NK-92 (cell line): Measurements from ENCODE around the gene LAMA3.

Experiments used
- DNase-seq: peaks from one replicate; lab custom pipeline; 2025; ENCODE audit not compliant: unreplicated experiment; lab: John Stamatoyannopoulos, UW

Gene LAMA3

DNA sequence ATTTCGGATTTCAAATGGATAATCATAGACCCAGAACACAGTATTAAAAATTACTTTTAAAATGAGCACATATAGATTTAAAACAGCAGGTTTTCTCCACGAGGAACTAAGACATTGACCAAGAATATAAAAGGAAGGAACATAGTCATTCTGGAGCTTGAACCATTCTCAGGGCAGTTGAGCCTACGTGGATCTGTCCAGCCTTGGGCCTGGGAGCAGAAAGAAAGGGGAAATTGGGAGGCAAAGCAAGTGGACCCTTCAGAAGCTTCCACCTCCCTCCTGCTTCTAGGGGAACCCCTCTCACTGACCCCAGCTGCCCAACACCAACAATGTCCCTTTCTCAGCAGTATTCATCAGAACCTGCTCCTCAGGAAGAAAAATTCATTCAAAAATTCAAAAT is 293.9 kb downstream of the LAMA3 start:
- no peak for DNase-seq

- DNase-seq, result no peak
These were observed 297.5 kb downstream of the LAMA3 start for GRCh38 chr18:23986600-23987359.

DNA sequence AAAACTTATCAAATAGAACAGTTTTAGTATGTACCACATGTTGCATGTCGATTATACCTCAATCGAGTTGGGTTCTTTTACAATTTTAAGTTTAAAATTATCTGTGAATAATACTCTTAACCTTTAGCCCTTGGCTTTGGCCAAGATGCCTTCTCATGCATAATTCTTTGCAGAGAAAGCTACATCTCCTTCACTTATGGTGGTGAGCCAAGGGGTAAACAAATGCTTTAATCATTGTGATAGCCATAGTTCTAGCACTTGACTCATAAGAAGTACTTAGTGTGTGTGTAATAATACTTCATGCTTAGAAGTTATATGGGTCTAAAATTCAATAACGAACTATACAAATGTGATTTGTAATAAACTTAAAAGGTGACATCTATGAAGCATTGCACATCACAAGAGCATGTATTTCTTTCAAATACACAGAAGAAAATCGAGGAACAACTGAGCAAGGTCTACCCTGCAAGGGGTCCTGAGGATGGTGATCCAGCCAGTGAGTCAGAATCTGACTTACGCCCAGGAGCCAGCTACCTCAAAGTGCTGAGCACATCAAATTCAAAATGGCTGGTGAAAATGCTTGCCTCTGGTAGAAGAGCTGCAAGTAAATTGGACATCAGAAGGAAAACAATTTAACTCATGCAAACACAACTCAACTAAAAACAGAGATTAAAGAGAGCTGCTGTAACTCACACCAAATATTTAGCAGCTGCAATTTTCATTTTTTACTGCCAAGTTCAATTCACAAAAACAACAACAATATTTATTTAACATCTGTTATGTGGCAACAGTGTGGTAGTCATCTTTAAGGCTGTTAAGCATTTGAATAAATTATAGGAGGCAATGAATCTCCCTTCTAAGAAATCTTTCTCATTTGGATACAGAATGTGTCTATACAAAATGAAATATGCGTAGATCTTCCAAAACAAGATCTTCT is 301.5 kb downstream of the LAMA3 start:
- DNase-seq, result no peak

GRCh38 chr18:23992089-23992940 is 303.1 kb downstream of the LAMA3 start:
- no peak for DNase-seq

DNA sequence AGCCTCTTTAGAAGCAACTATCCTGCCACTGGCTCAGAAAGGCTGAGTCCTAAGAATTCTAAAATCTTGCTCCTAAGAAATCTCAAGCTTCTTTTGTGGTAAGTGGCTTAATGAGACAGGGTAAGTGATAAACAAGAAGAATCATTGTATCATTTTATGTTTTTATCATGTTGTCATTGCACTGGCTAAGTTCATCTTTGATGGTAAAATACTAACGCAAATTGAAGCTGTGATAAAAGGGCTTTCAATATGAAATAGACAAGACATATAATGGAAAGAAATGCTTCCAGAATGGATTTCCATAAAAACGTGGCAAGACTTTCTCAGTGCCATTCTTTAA is 303.7 kb downstream of the LAMA3 start:
- DNase-seq, result no peak

DNA sequence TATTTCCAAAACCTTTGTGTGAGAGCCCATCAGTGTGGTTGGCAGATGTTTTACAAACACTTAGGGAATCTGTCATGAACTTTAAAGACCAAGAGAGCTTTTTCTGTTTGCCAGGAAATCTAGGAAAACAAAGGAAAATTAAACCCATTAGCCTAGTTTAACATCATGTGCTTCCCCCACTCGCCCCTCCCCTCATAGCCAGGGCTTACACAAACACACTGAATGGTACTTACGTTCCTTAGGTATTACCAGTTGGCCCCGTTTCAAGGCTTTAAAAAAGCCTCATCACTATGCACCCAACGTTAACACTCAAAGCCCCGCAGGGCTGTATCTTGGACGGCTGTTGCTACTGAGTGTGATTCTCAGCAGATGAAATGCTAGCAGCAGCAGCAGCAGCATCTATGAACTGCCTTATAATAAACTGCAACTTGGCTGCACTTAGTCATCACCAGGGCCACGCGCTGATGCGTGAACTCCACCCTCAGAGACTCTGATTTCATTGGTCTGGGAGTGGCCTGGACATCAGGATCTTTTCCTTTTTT is 305.2 kb downstream of the LAMA3 start:
- DNase-seq, result no peak

DNA sequence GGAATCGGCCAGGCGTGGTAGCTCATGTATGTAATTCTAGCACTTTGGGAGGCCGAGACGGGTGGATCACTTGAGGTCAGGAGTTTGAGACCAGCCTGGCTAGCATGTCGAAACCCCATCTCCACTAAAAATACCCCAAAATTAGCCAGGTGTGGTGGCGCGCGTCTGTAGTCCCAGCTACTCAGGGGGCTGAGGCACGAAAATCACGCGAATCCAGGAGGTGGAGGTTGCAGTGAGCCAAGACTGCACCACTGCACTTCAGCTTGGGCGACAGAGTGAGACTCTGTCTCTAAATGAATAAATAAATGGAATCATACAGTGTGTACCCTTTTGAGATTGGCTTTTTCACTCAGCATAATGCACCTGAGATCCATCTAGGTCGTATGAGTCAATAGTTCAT is 305.9 kb downstream of the LAMA3 start:
- no peak for DNase-seq

DNA sequence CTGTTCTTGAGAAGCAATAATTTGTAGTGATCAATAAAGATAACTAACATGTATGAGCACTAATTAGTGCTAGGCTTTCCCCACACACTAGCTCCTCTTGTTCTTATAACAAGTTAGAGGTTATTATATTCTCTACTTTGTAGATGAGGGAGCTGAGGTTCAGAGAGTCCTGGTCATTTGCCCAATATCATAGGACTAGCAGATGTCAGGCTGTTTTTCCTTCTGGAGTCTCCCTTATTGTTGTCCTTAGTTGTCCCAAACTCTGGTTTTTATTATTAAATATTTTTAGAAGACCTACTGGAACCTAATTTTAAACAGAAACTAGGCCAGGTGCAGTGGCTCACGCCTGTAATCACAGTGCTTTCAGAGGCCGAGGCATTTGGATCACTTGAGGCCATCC is 308.8 kb downstream of the LAMA3 start:
- DNase-seq, result no peak

DNA sequence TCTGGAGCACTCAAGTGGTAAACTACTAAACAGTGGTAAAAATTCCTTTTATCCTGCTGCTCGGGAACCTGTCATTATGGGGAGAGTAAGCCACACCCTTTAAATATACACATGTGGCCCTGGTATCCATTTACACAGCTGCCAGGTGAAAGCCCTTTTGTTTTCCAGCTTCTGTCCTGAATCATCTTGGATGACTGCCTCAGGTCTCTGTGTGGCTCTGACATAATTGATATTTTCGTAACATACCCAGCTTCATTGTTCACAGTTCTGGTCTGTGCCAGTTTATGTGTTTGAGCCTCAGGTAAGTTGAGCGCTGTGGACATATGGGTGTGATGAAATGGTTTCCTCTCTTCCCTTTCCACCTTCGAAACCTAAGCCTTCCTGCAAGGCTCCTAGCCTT is 309.6 kb downstream of the LAMA3 start:
- no peak for DNase-seq

- DNase-seq, result no peak
These were observed 311.6 kb downstream of the LAMA3 start for GRCh38 chr18:24000613-24001490.

DNA sequence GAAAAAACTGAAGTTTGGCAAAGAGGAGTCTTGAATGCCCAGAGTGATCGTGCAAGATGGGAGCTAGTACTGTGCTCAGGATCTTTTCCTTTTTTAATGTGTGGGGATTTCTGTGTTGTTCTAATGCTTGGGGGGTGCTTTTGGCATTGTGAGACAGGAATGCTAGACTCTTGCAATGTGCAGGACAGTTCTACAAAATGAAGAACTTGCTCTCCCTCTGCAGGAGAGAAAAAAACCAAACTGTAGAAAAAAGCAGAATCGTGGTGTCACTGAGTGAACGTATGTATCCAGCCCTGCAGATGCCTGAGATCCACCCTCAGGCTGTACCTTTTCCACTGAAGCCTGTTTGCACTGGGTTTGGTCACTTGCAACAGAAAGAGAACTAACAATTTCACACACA is 313.2 kb downstream of the LAMA3 start:
- DNase-seq, result no peak

DNA sequence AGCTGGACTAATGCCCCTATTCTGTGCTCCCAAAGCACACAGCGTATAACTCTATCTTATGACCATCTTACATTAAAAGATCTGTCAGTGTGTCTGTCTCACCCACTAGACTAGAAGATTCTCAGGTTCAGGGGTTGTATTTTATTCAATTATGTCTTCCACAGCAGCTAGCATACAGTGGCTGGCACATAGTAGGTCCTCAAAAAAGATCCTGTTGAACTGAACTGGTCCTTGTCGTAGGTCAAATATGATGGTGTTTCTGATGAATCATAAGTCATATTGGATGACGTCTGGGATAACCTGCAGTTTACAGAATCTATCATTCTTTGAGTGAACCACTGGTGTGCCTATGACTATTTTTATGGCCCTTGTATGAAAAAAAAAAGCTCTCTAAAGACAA is 314.0 kb downstream of the LAMA3 start:
- DNase-seq, result no peak

- no peak for DNase-seq
These were observed 314.8 kb downstream of the LAMA3 start for GRCh38 chr18:24003903-24004640.
